Neuronal stem cell (in vitro differentiated cells): ENCODE results near the gene SPRY2.

Experiments
- DNase-seq: peaks from one replicate; pipeline ENCODE4 v3.0.0-alpha.2; 2013; ENCODE audit warnings: low spot score
- H2AFZ ChIP-seq: one replicate; pipeline ENCODE4 v1.6.1; 2013; ENCODE audit warnings: mild to moderate bottlenecking, low read length, inconsistent platforms
- H2AK5ac ChIP-seq: 2 replicates; pipeline ENCODE4 v1.6.1; 2013; ENCODE audit warnings: low read depth, mild to moderate bottlenecking, inconsistent platforms, low read length, moderate library complexity, mixed read lengths
- H2BK120ac ChIP-seq: 2 replicates; pipeline ENCODE4 v1.6.1; 2013; ENCODE audit warnings: low read depth, mild to moderate bottlenecking, inconsistent platforms, low read length, moderate library complexity, mixed read lengths
- H2BK12ac ChIP-seq: one replicate; pipeline ENCODE4 v1.6.1; 2013; ENCODE audit warnings: low read length, inconsistent platforms
- H2BK15ac ChIP-seq: 2 replicates; pipeline ENCODE4 v1.6.1; 2013; ENCODE audit warnings: mild to moderate bottlenecking, low read length, inconsistent platforms, mixed read lengths
- H2BK5ac ChIP-seq: one replicate; pipeline ENCODE4 v1.6.1; 2013; ENCODE audit warnings: inconsistent platforms, mild to moderate bottlenecking, low read length, moderate library complexity
- H3K14ac ChIP-seq: one replicate; pipeline ENCODE4 v1.6.1; 2013; ENCODE audit warnings: low read length, inconsistent platforms
- H3K18ac ChIP-seq: 2 replicates; pipeline ENCODE4 v1.6.1; 2013; ENCODE audit warnings: low read length, inconsistent platforms
- H3K23ac ChIP-seq: 2 replicates; pipeline ENCODE4 v1.6.1; 2013; ENCODE audit warnings: low read depth, mild to moderate bottlenecking, mixed read lengths, low read length, inconsistent platforms; ENCODE audit not compliant: poor library complexity
- H3K27ac ChIP-seq: replicated peaks from 3 replicates; pipeline ENCODE4 v1.5.1; 2013; ENCODE audit warnings: low read length, inconsistent platforms
- H3K27me3 ChIP-seq, 3 experiments: 2 replicates each; pipeline ENCODE4 v1.6.1; 2013; ENCODE audit warnings: low read length in 3 of 3, mild to moderate bottlenecking in 2 of 3, inconsistent platforms in 1 of 3, low read depth in 1 of 3, mixed read lengths in 1 of 3, moderate library complexity in 1 of 3; ENCODE audit not compliant: control insufficient read depth in 3 of 3, insufficient read depth in 3 of 3
- H3K36me3 ChIP-seq, 2 donors: replicated peaks in 1 of 2; 2 replicates each; pipeline ENCODE4 v1.6.1; 2013; ENCODE audit warnings: low read length in 2 of 2; ENCODE audit not compliant: control insufficient read depth in 2 of 2, insufficient read depth in 2 of 2
- H3K4ac ChIP-seq: 2 replicates; pipeline ENCODE4 v1.6.1; 2013; ENCODE audit warnings: inconsistent platforms, mild to moderate bottlenecking, low read length, moderate library complexity
- H3K4me1 ChIP-seq, 2 donors: 1 replicate in 1 of 2; 2 replicates in 1 of 2; pipeline ENCODE4 v1.6.1; 2013; ENCODE audit warnings: low read length in 2 of 2, low read depth in 1 of 2; ENCODE audit not compliant: control insufficient read depth in 2 of 2, insufficient read depth in 1 of 2
- H3K4me2 ChIP-seq: one replicate; pipeline ENCODE4 v1.6.1; 2013; ENCODE audit warnings: mild to moderate bottlenecking, low read length, inconsistent platforms; ENCODE audit not compliant: insufficient read depth, poor library complexity, severe bottlenecking
- H3K4me3 ChIP-seq, 2 donors: 2 replicates each; pipeline ENCODE4 v1.5.1; 2013; ENCODE audit warnings: low read length in 2 of 2, mild to moderate bottlenecking in 2 of 2, inconsistent platforms in 1 of 2, moderate library complexity in 1 of 2
- H3K79me1 ChIP-seq: one replicate; pipeline ENCODE4 v1.6.1; 2013; ENCODE audit warnings: low read depth, mild to moderate bottlenecking, inconsistent platforms, low read length, moderate library complexity
- H3K9ac ChIP-seq: one replicate; pipeline ENCODE4 v1.6.1; 2013; ENCODE audit warnings: mild to moderate bottlenecking, low read depth, low read length, inconsistent platforms; ENCODE audit not compliant: poor library complexity
- H3K9me3 ChIP-seq, 2 donors: replicated peaks in 1 of 2; 2 replicates each; pipeline versions ENCODE3 to v1.6.1; 2013; ENCODE audit warnings: low read length in 2 of 2, mild to moderate bottlenecking in 2 of 2, inconsistent platforms in 1 of 2, low read depth in 1 of 2, mixed read lengths in 1 of 2, moderate library complexity in 1 of 2; ENCODE audit not compliant: control insufficient read depth in 2 of 2, insufficient read depth in 1 of 2
- H4K8ac ChIP-seq: one replicate; pipeline ENCODE4 v1.6.1; 2013; ENCODE audit warnings: low read depth, mild to moderate bottlenecking, inconsistent platforms, low read length, moderate library complexity
- H4K91ac ChIP-seq: one replicate; pipeline ENCODE4 v1.6.1; 2013; ENCODE audit warnings: low read length, low read depth, mild to moderate bottlenecking, inconsistent platforms; ENCODE audit not compliant: poor library complexity
- WGBS, 2 donors: extraction: QIAGEN DNeasy Blood & Tissue Kit; methylation state at CpG; one replicate each; pipeline ENCODE4 v1.1.7; 2013; ENCODE audit warnings: missing lambda C conversion rate in 2 of 2, mixed read lengths in 1 of 2; ENCODE audit not compliant: insufficient read length in 2 of 2, insufficient replicate concordance in 1 of 2; ENCODE audit errors: extremely low coverage in 2 of 2; 5-methylcytosine and 5-hydroxymethylcytosine counted together

SPRY2 gene

GRCh38 chr13:80386592-80386991 is 45.7 kb upstream of the SPRY2 start:
- Histone ChIP-seq H2AFZ (no peak overlapping the region), H3K4me3 (no peak overlapping the region), H3K4me1 (no peaks in the 10 kb centered on the region), H4K91ac (no peak overlapping the region), H3K27me3 (no peaks in the 10 kb centered on the region), H2BK12ac (no peak overlapping the region), H3K9me3 (no peaks in the 10 kb centered on the region), H2BK5ac (no peak overlapping the region), H3K4ac (no peak overlapping the region), H3K23ac (no peak overlapping the region), H3K79me1 (no peaks in the 10 kb centered on the region), H3K14ac (no peak overlapping the region), H3K18ac (no peak overlapping the region), H3K4me2 (no peak overlapping the region), H3K36me3 (no peaks in the 10 kb centered on the region), H3K9ac (no peak overlapping the region), H2BK120ac (no peak overlapping the region), H3K27ac (no peak overlapping the region), H2AK5ac (no peak overlapping the region), H4K8ac (no peak overlapping the region), H2BK15ac (no peak overlapping the region)
- no peak for DNase-seq

GRCh38 chr13:80386002-80386401 is 45.1 kb upstream of the SPRY2 start:
- no peak overlapping the region for H2AK5ac ChIP-seq
- H3K9me3 ChIP-seq, result no peaks in the 10 kb centered on the region
- no peak overlapping the region for H3K27ac ChIP-seq
- H3K4me2 ChIP-seq, result no peak overlapping the region
- DNase-seq, result no peak
- H3K4me1 ChIP-seq, result no peaks in the 10 kb centered on the region
- H2BK15ac ChIP-seq, result no peak overlapping the region
- H4K91ac ChIP-seq, result no peak overlapping the region
- H3K4ac ChIP-seq, result no peak overlapping the region
- H2BK5ac ChIP-seq, result no peak overlapping the region
- H3K18ac ChIP-seq, result no peak overlapping the region
- no peaks in the 10 kb centered on the region for H3K79me1 ChIP-seq
- no peaks in the 10 kb centered on the region for H3K27me3 ChIP-seq
- no peaks in the 10 kb centered on the region for H3K36me3 ChIP-seq
- no peak overlapping the region for H2BK12ac ChIP-seq
- H2AFZ ChIP-seq, result no peak overlapping the region
- no peak overlapping the region for H3K9ac ChIP-seq
- H3K14ac ChIP-seq, result no peak overlapping the region
- H2BK120ac ChIP-seq, result no peak overlapping the region
- no peak overlapping the region for H4K8ac ChIP-seq
- H3K23ac ChIP-seq, result no peak overlapping the region
- H3K4me3 ChIP-seq, result no peak overlapping the region

- H3K4me1 ChIP-seq, result no peaks in the 10 kb centered on the region
- H2AFZ ChIP-seq, result no peak overlapping the region
- no peak overlapping the region for H3K23ac ChIP-seq
- no peak overlapping the region for H2BK120ac ChIP-seq
- H3K4me2 ChIP-seq, result no peak overlapping the region
- no peak overlapping the region for H2BK15ac ChIP-seq
- H3K9me3 ChIP-seq, result no peaks in the 10 kb centered on the region
- no peaks in the 10 kb centered on the region for H3K27me3 ChIP-seq
- no peak overlapping the region for H3K14ac ChIP-seq
- no peak overlapping the region for H3K9ac ChIP-seq
- H3K36me3 ChIP-seq, result no peaks in the 10 kb centered on the region
- no CpG with 5 or more reads among the region's 2 CpGs for WGBS, 2 donors
- no peak overlapping the region for H3K27ac ChIP-seq
- no peak for DNase-seq
- no peak overlapping the region for H3K4me3 ChIP-seq
- no peak overlapping the region for H2AK5ac ChIP-seq
- no peak overlapping the region for H3K18ac ChIP-seq
- H3K79me1 ChIP-seq, result no peaks in the 10 kb centered on the region
- H2BK5ac ChIP-seq, result no peak overlapping the region
- H4K91ac ChIP-seq, result no peak overlapping the region
- no peak overlapping the region for H2BK12ac ChIP-seq
- no peak overlapping the region for H3K4ac ChIP-seq
- no peak overlapping the region for H4K8ac ChIP-seq
Measured at GRCh38 chr13:80382576-80382975, 41.6 kb upstream of the SPRY2 start.

GRCh38 chr13:80379245-80379644 is 38.3 kb upstream of the SPRY2 start:
- WGBS, 2 donors, result no CpG with 5 or more reads among the region's 3 CpGs
- H3K18ac ChIP-seq, result no peak overlapping the region

More at GRCh38 chr13:80379245-80379644, 38.3 kb upstream of the SPRY2 start:
- Histone ChIP-seq H2BK12ac (no peak overlapping the region), H3K27me3 (no peaks in the 10 kb centered on the region), H2BK5ac (no peak overlapping the region), H2AK5ac (no peak overlapping the region), H3K4me1 (peaks cover 0 to 2% of the 10 kb centered on the region in 2 donors), H3K9ac (no peak overlapping the region), H2BK120ac (no peak overlapping the region), H3K4ac (no peak overlapping the region), H3K23ac (no peak overlapping the region), H3K79me1 (no peaks in the 10 kb centered on the region), H3K27ac (no peak overlapping the region), H4K8ac (no peak overlapping the region), H2BK15ac (no peak overlapping the region), H3K4me2 (no peak overlapping the region), H3K36me3 (no peaks in the 10 kb centered on the region), H3K14ac (no peak overlapping the region), H4K91ac (no peak overlapping the region), H3K9me3 (peaks cover 0 to 6% of the 10 kb centered on the region in 2 donors), H3K4me3 (no peak overlapping the region), H2AFZ (no peak overlapping the region)
- no peak for DNase-seq
